OCI-LY7 (cell line): ENCODE data around the gene SLC4A1AP.

Experiments
- CTCF ChIP-seq: fragments of 200-600 bp; sonication (generic); conservative IDR thresholded peaks from 2 replicates; pipeline ENCODE4 v1.5.1; 2014; ENCODE audit warnings: mild to moderate bottlenecking, antibody characterized with exemption, low read length, moderate library complexity, mixed read lengths
- EZH2phosphoT487 ChIP-seq: fragments of 200-600 bp; sonication (generic); IDR thresholded peaks from 2 replicates; pipeline ENCODE4 v1.6.1; 2018; ENCODE audit warnings: low read depth, borderline replicate concordance, mild to moderate bottlenecking, mixed run types, antibody characterized with exemption, low read length, moderate library complexity, mixed read lengths

GRCh38 chr2:27636766-27637165 is 26.9 kb upstream of the SLC4A1AP start:
- no peak for TF ChIP-seq CTCF
- TF ChIP-seq EZH2phosphoT487, result no peak
